ENCODE data around the gene FGD6.
"Not testable (repeated sequence)": the region's sequence is repeated elsewhere in the genome, so short reads cannot be mapped to it uniquely, and the experiment has no call there.

Gene FGD6

GRCh38 chr12:95173392-95174251 is 43.6 kb downstream of the FGD6 start:
- no peak for DNase-seq

GRCh38 chr12:95169368-95169767 is 47.9 kb downstream of the FGD6 start:
- DNase-seq, result no peak

GRCh38 chr12:95168746-95169145 is 48.5 kb downstream of the FGD6 start:
- no peak for DNase-seq

GRCh38 chr12:95164656-95165055 is 52.6 kb downstream of the FGD6 start:
- DNase-seq, result no peak

GRCh38 chr12:95158919-95159318 is 58.3 kb downstream of the FGD6 start:
- no peak for DNase-seq

- DNase-seq, result no peak
These were observed 65.4 kb downstream of the FGD6 start for GRCh38 chr12:95151821-95152220.

- DNase-seq, result no peak
These were observed 65.9 kb downstream of the FGD6 start for GRCh38 chr12:95151406-95151805.

GRCh38 chr12:95150501-95150900 is 66.8 kb downstream of the FGD6 start:
- DNase-seq, result no peak

- DNase-seq, result no peak
These were observed 69.4 kb downstream of the FGD6 start for GRCh38 chr12:95147866-95148265.

GRCh38 chr12:95146769-95147168 is 70.5 kb downstream of the FGD6 start:
- no peak for DNase-seq

GRCh38 chr12:95143621-95144205 is 73.6 kb downstream of the FGD6 start:
- no peak for DNase-seq

- no peak for DNase-seq
These were observed 74.7 kb downstream of the FGD6 start for GRCh38 chr12:95142431-95143151.

GRCh38 chr12:95141310-95141709 is 76.0 kb downstream of the FGD6 start:
- no peak for DNase-seq

GRCh38 chr12:95138031-95138430 is 79.2 kb downstream of the FGD6 start:
- not testable (repeated sequence) for DNase-seq

GRCh38 chr12:95136598-95136997 is 80.7 kb downstream of the FGD6 start:
- no peak for DNase-seq

GRCh38 chr12:95134085-95134484 is 83.2 kb downstream of the FGD6 start:
- no peak for DNase-seq

GRCh38 chr12:95131589-95132340 is 85.5 kb downstream of the FGD6 start:
- no peak for DNase-seq

- DNase-seq, result no peak
These were observed 87.2 kb downstream of the FGD6 start for GRCh38 chr12:95130096-95130495.

- no peak for DNase-seq
These were observed 88.2 kb downstream of the FGD6 start for GRCh38 chr12:95129115-95129514.

- DNase-seq, result no peak
These were observed 90.5 kb downstream of the FGD6 start for GRCh38 chr12:95126736-95127135.

GRCh38 chr12:95126076-95126475 is 91.2 kb downstream of the FGD6 start:
- no peak for DNase-seq

- DNase-seq, result no peak
These were observed 93.2 kb downstream of the FGD6 start for GRCh38 chr12:95124106-95124505.

GRCh38 chr12:95118788-95119179 is 98.5 kb downstream of the FGD6 start:
- DNase-seq, result no peak

Measured in activated CD4-positive, alpha-beta T cell treated with anti-CD3 and anti-CD28 coated beads for 1 hour (primary cell).